Measurements from ENCODE around the gene TRIM8.

DNA sequence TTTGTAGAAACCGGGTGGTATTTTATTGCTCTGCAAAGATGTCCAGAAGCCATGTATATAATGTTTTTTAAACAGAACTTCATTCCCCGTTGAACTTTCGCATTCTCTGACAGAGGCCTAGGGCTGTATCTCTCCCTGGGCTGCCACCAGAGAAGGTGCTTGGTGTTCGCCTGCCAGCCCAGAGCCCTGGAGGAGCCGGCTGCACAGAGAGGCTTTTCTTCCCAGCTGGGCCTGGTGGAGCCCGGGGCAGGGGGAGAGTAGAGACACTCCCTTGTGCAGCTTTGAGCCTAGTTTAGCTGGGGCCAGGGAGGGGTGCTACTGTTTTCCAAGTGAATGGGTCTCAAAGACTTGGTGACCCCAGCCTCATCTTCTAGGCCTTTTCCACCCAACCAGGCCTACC lies 13.6 kb upstream of the TRIM8 start:
- TF ChIP-seq CREM (CRISPR knock-in tag; IDR thresholded peaks at IDR 0.05) (no peak), IRF2 (CRISPR knock-in tag; IDR thresholded peaks at IDR 0.05; ENCODE audit: borderline replicate concordance, low read depth) (no peak), TEAD4 (CRISPR knock-in tag; IDR thresholded peaks at IDR 0.05) (no peak), ZNF138 (CRISPR knock-in tag; conservative IDR thresholded peaks at IDR 0.05) (no peak), JUN (CRISPR knock-in tag; IDR thresholded peaks at IDR 0.05) (no peak), NFYB (CRISPR knock-in tag; conservative IDR thresholded peaks at IDR 0.05; ENCODE audit: low read depth) (no peak)
- TF ChIP-seq, protein P1, sequence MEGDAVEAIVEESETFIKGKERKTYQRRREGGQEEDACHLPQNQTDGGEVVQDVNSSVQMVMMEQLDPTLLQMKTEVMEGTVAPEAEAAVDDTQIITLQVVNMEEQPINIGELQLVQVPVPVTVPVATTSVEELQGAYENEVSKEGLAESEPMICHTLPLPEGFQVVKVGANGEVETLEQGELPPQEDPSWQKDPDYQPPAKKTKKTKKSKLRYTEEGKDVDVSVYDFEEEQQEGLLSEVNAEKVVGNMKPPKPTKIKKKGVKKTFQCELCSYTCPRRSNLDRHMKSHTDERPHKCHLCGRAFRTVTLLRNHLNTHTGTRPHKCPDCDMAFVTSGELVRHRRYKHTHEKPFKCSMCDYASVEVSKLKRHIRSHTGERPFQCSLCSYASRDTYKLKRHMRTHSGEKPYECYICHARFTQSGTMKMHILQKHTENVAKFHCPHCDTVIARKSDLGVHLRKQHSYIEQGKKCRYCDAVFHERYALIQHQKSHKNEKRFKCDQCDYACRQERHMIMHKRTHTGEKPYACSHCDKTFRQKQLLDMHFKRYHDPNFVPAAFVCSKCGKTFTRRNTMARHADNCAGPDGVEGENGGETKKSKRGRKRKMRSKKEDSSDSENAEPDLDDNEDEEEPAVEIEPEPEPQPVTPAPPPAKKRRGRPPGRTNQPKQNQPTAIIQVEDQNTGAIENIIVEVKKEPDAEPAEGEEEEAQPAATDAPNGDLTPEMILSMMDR (IDR thresholded peaks at IDR 0.05) = no peak
- TF ChIP-seq, protein P2, sequence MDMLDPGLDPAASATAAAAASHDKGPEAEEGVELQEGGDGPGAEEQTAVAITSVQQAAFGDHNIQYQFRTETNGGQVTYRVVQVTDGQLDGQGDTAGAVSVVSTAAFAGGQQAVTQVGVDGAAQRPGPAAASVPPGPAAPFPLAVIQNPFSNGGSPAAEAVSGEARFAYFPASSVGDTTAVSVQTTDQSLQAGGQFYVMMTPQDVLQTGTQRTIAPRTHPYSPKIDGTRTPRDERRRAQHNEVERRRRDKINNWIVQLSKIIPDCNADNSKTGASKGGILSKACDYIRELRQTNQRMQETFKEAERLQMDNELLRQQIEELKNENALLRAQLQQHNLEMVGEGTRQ (CRISPR knock-in tag; IDR thresholded peaks at IDR 0.05) = no peak
- TF ChIP-seq, protein P3, sequence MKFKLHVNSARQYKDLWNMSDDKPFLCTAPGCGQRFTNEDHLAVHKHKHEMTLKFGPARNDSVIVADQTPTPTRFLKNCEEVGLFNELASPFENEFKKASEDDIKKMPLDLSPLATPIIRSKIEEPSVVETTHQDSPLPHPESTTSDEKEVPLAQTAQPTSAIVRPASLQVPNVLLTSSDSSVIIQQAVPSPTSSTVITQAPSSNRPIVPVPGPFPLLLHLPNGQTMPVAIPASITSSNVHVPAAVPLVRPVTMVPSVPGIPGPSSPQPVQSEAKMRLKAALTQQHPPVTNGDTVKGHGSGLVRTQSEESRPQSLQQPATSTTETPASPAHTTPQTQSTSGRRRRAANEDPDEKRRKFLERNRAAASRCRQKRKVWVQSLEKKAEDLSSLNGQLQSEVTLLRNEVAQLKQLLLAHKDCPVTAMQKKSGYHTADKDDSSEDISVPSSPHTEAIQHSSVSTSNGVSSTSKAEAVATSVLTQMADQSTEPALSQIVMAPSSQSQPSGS (CRISPR knock-in tag; IDR thresholded peaks at IDR 0.05; ENCODE audit: borderline replicate concordance, low read depth) = no peak
- TF ChIP-seq, protein P4, sequence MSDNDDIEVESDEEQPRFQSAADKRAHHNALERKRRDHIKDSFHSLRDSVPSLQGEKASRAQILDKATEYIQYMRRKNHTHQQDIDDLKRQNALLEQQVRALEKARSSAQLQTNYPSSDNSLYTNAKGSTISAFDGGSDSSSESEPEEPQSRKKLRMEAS (CRISPR knock-in tag; IDR thresholded peaks at IDR 0.05) = no peak
- TF ChIP-seq, protein P5, sequence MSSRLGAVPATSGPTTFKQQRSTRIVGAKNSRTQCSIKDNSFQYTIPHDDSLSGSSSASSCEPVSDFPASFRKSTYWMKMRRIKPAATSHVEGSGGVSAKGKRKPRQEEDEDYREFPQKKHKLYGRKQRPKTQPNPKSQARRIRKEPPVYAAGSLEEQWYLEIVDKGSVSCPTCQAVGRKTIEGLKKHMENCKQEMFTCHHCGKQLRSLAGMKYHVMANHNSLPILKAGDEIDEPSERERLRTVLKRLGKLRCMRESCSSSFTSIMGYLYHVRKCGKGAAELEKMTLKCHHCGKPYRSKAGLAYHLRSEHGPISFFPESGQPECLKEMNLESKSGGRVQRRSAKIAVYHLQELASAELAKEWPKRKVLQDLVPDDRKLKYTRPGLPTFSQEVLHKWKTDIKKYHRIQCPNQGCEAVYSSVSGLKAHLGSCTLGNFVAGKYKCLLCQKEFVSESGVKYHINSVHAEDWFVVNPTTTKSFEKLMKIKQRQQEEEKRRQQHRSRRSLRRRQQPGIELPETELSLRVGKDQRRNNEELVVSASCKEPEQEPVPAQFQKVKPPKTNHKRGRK (CRISPR knock-in tag; IDR thresholded peaks at IDR 0.05; ENCODE audit: borderline replicate concordance) = no peak
- TF ChIP-seq, protein P6, sequence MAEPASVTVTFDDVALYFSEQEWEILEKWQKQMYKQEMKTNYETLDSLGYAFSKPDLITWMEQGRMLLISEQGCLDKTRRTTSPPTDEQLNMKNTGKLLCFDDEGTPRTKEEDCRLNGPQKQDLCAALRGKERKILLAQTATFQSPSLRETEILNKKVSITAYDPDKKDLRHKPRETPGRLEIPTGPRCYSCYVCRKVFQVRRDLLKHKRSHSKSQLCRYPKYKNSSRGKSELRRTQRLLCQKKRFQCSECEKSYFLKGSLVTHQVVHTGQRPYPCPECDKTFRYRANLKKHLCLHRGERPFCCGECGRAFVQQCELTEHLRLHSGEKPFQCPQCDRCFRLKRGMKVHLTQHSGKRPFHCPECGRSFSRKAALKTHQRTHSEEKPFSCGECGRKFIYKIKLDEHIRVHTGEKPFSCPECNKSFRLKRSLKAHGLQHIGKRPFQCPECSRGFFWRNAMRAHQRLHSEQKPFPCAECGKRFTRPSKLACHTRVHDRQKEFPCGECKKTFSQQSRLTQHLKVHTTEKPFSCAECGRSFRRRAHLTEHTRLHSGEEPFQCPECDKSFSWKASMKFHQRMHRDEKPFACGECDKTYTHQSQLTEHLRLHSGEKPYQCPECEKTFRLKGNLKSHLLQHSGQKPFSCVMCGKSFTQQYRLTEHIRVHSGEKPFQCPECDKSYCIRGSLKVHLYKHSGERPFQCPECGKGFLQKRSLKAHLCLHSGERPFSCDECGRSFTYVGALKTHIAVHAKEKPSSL (CRISPR knock-in tag; conservative IDR thresholded peaks at IDR 0.05) = no peak

Data from WTC11 (cell line).